HepG2 (cell line): ENCODE measurements around the gene EPHA5. TPM values are rescaled to one million over a fixed set of nuclear protein-coding genes. Genes with fewer than 3 reads are reported as not detected.

Experiments used
- ATAC-seq: fragments of 200-7000 bp; cut with Tn5 transposase; 3 replicates; pipeline ENCODE4 v1.9.1; 2020; ENCODE audit warnings: mild to moderate bottlenecking, moderate library complexity
- BruUV-seq: library from RNA; stranded (reverse); fragments of 400-500 nt; replicated peaks from 2 replicates; lab custom pipeline; 2021; lab: Mats Ljungman, UMichigan
- CTCF ChIA-PET: fragments of 300-600 bp; formaldehyde crosslinking; extraction: SDS; loops from one replicate; lab custom pipeline; 2021; ENCODE audit warnings: low total read pairs, inconsistent platforms, low intra/inter-chr PET ratio; lab: Yijun Ruan, JAX
- POLR2A ChIA-PET: fragments of 350-600 bp; sonication (Branson Sonifier 250); formaldehyde crosslinking; loops from one replicate; lab custom pipeline; 2020; ENCODE audit warnings: antibody characterized with exemption, inconsistent platforms; lab: Yijun Ruan, JAX
- DNase-seq: peaks from one replicate; pipeline ENCODE4 v3.0.0-alpha.2; 2015; ENCODE audit warnings: low spot score
- FAIRE-seq: peaks from 3 replicates; lab custom pipeline; 2011; peaks lifted over from hg19 to GRCh38; lab: Jason Lieb, UNC
- H2AFZ ChIP-seq: one replicate; pipeline ENCODE4 v1.6.1; 2011; ENCODE audit warnings: low read length, inconsistent platforms
- H3K27ac ChIP-seq: fragments of 300-600 bp; 3 replicates; pipeline ENCODE4 v1.8.0; 2011; ENCODE audit warnings: mixed run types, mild to moderate bottlenecking, mixed read lengths, low read length, inconsistent platforms; ENCODE audit not compliant: insufficient read depth; ENCODE audit errors: extremely low read length
- H3K27me3 ChIP-seq, 2 experiments: fragments of 200-600 bp in 1 of 2; 2 replicates in 1 of 2; 3 replicates in 1 of 2; pipeline versions ENCODE4 v1.6.0 to v1.8.0; 2011; ENCODE audit warnings: low read length in 2 of 2, mild to moderate bottlenecking in 2 of 2, moderate library complexity in 2 of 2, inconsistent platforms in 1 of 2; ENCODE audit not compliant: insufficient read depth in 2 of 2, control insufficient read depth in 1 of 2
- H3K36me3 ChIP-seq, 2 experiments: fragments of 200-600 bp in 1 of 2; replicated peaks in 1 of 2; 2 replicates in 1 of 2; 3 replicates in 1 of 2; pipeline versions ENCODE4 v1.5.1 to v1.8.0; 2011; ENCODE audit warnings: low read length in 2 of 2, inconsistent platforms in 1 of 2; ENCODE audit not compliant: insufficient read depth in 2 of 2, control insufficient read depth in 1 of 2
- H3K4me1 ChIP-seq: 2 replicates; pipeline ENCODE4 v1.5.1; 2012; ENCODE audit warnings: low read length, inconsistent platforms; ENCODE audit not compliant: insufficient read depth
- H3K4me2 ChIP-seq: 2 replicates; pipeline ENCODE4 v1.6.0; 2011; ENCODE audit warnings: low read depth, low read length, inconsistent platforms
- H3K4me3 ChIP-seq, 3 experiments: fragments of 200-600 bp in 1 of 3; sonication (generic), shearing (Covaris generic) in 1 of 3; replicated peaks in 1 of 3; 2 replicates each; pipeline ENCODE4 v1.5.1; 2011 to 2016; ENCODE audit warnings: low read length in 3 of 3, inconsistent platforms in 2 of 3, low read depth in 2 of 3, mild to moderate bottlenecking in 2 of 3, control low read depth in 1 of 3, mixed read lengths in 1 of 3; ENCODE audit not compliant: insufficient read depth in 1 of 3
- H3K79me2 ChIP-seq: one replicate; pipeline ENCODE4 v1.6.1; 2011; ENCODE audit warnings: low read length, inconsistent platforms; ENCODE audit not compliant: insufficient read depth
- H3K9ac ChIP-seq: 2 replicates; pipeline ENCODE4 v1.6.0; 2011; ENCODE audit warnings: mild to moderate bottlenecking, low read depth, low read length, inconsistent platforms; ENCODE audit not compliant: insufficient read depth
- H3K9me3 ChIP-seq: 2 replicates; pipeline ENCODE4 v1.5.1; 2012; ENCODE audit warnings: mild to moderate bottlenecking, low read length
- H4K20me1 ChIP-seq: 2 replicates; pipeline ENCODE4 v1.6.0; 2011; ENCODE audit warnings: inconsistent platforms, mild to moderate bottlenecking, low read length, moderate library complexity; ENCODE audit not compliant: insufficient read depth
- DBP ChIP-seq: sonication (generic); formaldehyde crosslinking; IDR thresholded peaks from 2 replicates; pipeline ENCODE4 v1.4.0; 2020; ENCODE audit warnings: missing genetic modification reagents; ENCODE audit errors: not compliant biosample characterization
- DZIP1 ChIP-seq: sonication (generic); formaldehyde crosslinking; IDR thresholded peaks from 2 replicates; pipeline ENCODE4 v1.5.0; 2020; ENCODE audit warnings: mild to moderate bottlenecking, missing genetic modification reagents
- NBN ChIP-seq: fragments of 450-650 bp; conservative IDR thresholded peaks from 2 replicates; pipeline ENCODE4 v1.6.1; 2017
- RFX3 ChIP-seq: IDR thresholded peaks from 2 replicates; pipeline ENCODE4 v1.6.1; 2016; ENCODE audit warnings: missing biosample characterization, missing genetic modification reagents
- ZBTB2 ChIP-seq: sonication (generic); formaldehyde crosslinking; IDR thresholded peaks from 2 replicates; pipeline ENCODE4 v1.8.0; 2022; ENCODE audit warnings: low read depth, missing genetic modification reagents
- WGBS: methylation state at CpG from one replicate; pipeline ENCODE4 v1.1.6; 2017; ENCODE audit warnings: low lambda C conversion rate; 5-methylcytosine and 5-hydroxymethylcytosine counted together
- in situ Hi-C: cut with HindIII; loops from 2 replicates; pipeline ENCODE4 v1.10.0; 2017; ENCODE audit warnings: low pct_unique_long_range_greater_than_20kb; ENCODE audit not compliant: extremely low pct_ligation_motif_present
- intact Hi-C: fragments of 100-400 bp; cut with micrococcal nuclease; formaldehyde crosslinking; loops from one replicate; pipeline ENCODE4 v1.10.0; 2022; ENCODE audit not compliant: unreplicated experiment
- polyA plus RNA-seq, 8 experiments: library from polyadenylated mRNA; depleted of rRNA in 3 of 8; stranded (reverse) in 7 of 8; unstranded in 1 of 8; fragments of >200 nt; fragmentation: Illumina TruSeq in 4 of 8; extraction: Trizol in 4 of 8; gene quantifications; 2 replicates each; pipeline versions ENCODE4 v1.2.1 to v1.2.3, GENCODE V29; 2011 to 2016; ENCODE audit warnings: low read depth in 4 of 8, missing spikeins in 1 of 8, mixed read lengths in 1 of 8; ENCODE audit not compliant: insufficient read depth in 1 of 8
- total RNA-seq, 5 experiments: library from RNA; depleted of rRNA; stranded (reverse); fragments of >200 nt; fragmentation: Illumina TruSeq; extraction: Trizol; gene quantifications; 2 replicates each; pipeline ENCODE4 v1.2.3, GENCODE V29; 2016; ENCODE audit warnings: low read depth in 1 of 5

Gene EPHA5
- total and polyA plus RNA-seq, 2 of the 13 experiments (the other 11 are each of a cell fraction or from before 2014, with no cell fraction given), result not detected

- no peak for TF ChIP-seq DZIP1 (CRISPR knock-in tag)
- no peak for TF ChIP-seq ZBTB2
These were observed 278.5 kb downstream of the EPHA5 start (continued) for GRCh38 chr4:65391814-65392213.

GRCh38 chr4:65391382-65391781, 278.9 kb downstream of the EPHA5 start:
- Histone ChIP-seq H3K79me2 (no peaks in the 10 kb centered on the region), H3K36me3 (no peaks in the 10 kb centered on the region), H3K27ac (no peak overlapping the region), H3K4me1 (no peaks in the 10 kb centered on the region), H3K9ac (no peak overlapping the region), H3K4me3 (no peak overlapping the region), H3K27me3 (no peaks in the 10 kb centered on the region), H4K20me1 (no peaks in the 10 kb centered on the region), H3K9me3 (no peaks in the 10 kb centered on the region)
- WGBS, result 0% methylated on average over 1 of the region's 1 CpG
- POLR2A ChIA-PET, result no interaction called here
- no TSS peak for BruUV-seq
- CTCF ChIA-PET, result no interaction called here
- FAIRE-seq, result no peak
- intact Hi-C loops, result no loop called here
- TF ChIP-seq NBN, result no peak
- no peak for TF ChIP-seq DBP (CRISPR knock-in tag)
- no peak for TF ChIP-seq RFX3 (CRISPR knock-in tag)
- TF ChIP-seq, all 625 proteins: peak for 0
- ATAC-seq, result no peak
- in situ Hi-C loops, result no loop called here
- Histone ChIP-seq H3K4me2 (no peak overlapping the region), H2AFZ (no peak overlapping the region)
- DNase-seq, result no peak
